Right atrium auricular region (tissue), 2 donors: ENCODE measurements around the gene TTC39A. TPM values are rescaled to one million over a fixed set of nuclear protein-coding genes. Genes with fewer than 3 reads are reported as not detected.

Source experiments
- DNase-seq: peaks from one replicate; pipeline ENCODE4 v3.0.0-alpha.2; 2019; ENCODE audit warnings: low spot score
- H3K27ac ChIP-seq, 2 donors: fragments of 200-600 bp; sonication (generic); 1 replicate in 1 of 2; 2 replicates in 1 of 2; pipeline ENCODE4 v1.5.1; 2016 to 2019
- H3K27me3 ChIP-seq, 2 donors: fragments of 200-600 bp; sonication (generic); one replicate each; pipeline versions ENCODE4 v1.5.1 to v1.6.0; 2017 to 2019
- H3K36me3 ChIP-seq: fragments of 200-600 bp; sonication (generic); one replicate; pipeline ENCODE4 v1.5.1; 2016
- H3K4me1 ChIP-seq, 2 donors: fragments of 200-600 bp; sonication (generic); one replicate each; pipeline versions ENCODE4 v1.5.1 to v1.6.0; 2017 to 2019
- H3K4me3 ChIP-seq, 2 donors: fragments of 200-600 bp; sonication (generic); 1 replicate in 1 of 2; 2 replicates in 1 of 2; pipeline ENCODE4 v1.5.1; 2017 to 2019; ENCODE audit warnings: mild to moderate bottlenecking in 1 of 2, moderate library complexity in 1 of 2
- H3K9me3 ChIP-seq, 2 donors: fragments of 200-600 bp; sonication (generic); one replicate each; pipeline ENCODE4 v1.5.1; 2019
- total RNA-seq, 2 donors: library from RNA; depleted of rRNA; stranded (reverse); fragments of >200 nt; gene quantifications; one replicate each; pipeline ENCODE4 v1.1.0, GENCODE V29; 2016
- TF ChIP-seq, protein P1 (sequence below), 2 donors: fragments of 200-600 bp; sonication (generic); IDR thresholded peaks; one replicate each; pipeline ENCODE4 v1.5.1; 2019; ENCODE audit warnings: antibody characterized with exemption in 2 of 2

The TTC39A gene
- total RNA-seq, 2 donors from 2014 or later: 14.9 to 33.7 TPM

DNA sequence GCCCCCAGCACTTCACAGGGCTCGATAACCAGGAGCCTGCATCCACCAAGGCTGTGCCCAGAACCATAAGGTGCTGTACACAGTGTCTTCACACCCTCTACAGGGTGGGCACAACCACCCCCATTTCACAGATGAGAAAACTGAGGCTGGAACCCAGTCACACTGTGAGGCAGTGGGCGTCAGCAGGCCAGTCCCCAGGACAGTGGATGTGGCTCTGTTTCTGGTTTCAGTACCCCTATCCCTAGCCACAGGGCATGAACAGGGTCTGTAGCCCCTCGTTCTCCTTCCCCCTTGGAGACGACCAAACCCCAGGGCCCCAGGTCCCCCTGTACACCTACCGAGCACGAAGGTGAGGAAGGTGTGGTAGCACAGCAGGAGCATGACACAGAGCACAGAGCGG lies 27.6 kb downstream of the TTC39A start:
- H3K36me3 ChIP-seq: no peaks in the 10 kb centered on the region
- TF ChIP-seq, protein P1, sequence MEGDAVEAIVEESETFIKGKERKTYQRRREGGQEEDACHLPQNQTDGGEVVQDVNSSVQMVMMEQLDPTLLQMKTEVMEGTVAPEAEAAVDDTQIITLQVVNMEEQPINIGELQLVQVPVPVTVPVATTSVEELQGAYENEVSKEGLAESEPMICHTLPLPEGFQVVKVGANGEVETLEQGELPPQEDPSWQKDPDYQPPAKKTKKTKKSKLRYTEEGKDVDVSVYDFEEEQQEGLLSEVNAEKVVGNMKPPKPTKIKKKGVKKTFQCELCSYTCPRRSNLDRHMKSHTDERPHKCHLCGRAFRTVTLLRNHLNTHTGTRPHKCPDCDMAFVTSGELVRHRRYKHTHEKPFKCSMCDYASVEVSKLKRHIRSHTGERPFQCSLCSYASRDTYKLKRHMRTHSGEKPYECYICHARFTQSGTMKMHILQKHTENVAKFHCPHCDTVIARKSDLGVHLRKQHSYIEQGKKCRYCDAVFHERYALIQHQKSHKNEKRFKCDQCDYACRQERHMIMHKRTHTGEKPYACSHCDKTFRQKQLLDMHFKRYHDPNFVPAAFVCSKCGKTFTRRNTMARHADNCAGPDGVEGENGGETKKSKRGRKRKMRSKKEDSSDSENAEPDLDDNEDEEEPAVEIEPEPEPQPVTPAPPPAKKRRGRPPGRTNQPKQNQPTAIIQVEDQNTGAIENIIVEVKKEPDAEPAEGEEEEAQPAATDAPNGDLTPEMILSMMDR (IDR thresholded peaks at IDR 0.05): no peak
- DNase-seq: no peak
- no peaks in the 10 kb centered on the region for H3K9me3 ChIP-seq
- H3K4me3 ChIP-seq: no peak overlapping the region
- H3K27me3 ChIP-seq: no peaks in the 10 kb centered on the region
- H3K4me1 ChIP-seq: peaks cover 0 to under 1% of the 10 kb centered on the region in 2 donors
- no peak overlapping the region for H3K27ac ChIP-seq

DNA sequence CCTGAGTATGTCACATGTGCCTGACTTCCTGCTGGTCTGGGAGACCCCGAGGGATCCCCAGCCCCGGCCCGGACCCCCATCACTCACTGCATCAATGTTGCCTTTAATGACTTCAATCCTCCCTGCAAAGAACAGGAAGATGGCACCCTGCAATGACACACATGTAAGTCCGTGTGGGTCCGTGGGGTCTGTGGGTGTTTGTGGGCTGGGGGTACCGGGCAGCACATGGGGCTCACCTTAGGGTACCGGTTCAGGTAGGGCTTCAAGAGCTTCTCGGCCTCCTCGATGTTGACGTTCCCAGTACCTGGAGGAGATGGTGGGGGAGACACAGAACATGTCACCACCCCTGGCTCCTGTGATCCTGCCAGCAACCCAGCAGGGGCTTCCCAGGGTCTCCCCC lies 28.1 kb downstream of the TTC39A start:
- TF ChIP-seq, protein P1 (IDR thresholded peaks at IDR 0.05): no peak
- no peaks in the 10 kb centered on the region for H3K9me3 ChIP-seq
- no peak overlapping the region for H3K4me3 ChIP-seq
- H3K36me3 ChIP-seq: no peaks in the 10 kb centered on the region
- no peak for DNase-seq
- no peaks in the 10 kb centered on the region for H3K27me3 ChIP-seq
- no peak overlapping the region for H3K27ac ChIP-seq
- peaks cover 0 to 6% of the 10 kb centered on the region in 2 donors for H3K4me1 ChIP-seq

DNA sequence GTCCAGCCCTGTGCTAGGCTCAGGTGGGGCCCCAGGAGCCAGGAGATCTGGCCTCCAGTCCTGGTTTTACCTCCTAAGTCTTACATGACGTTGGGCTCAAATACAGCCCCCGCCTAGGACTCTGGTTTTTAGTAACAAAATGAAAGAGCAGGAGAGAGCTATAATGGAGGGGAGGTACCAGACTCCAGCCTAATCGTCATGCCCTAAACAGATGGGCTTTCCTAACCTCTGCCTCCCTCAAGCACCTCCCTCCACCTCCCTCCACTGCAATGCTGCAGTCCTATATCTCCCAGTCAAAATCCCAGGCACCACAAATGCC lies 28.6 kb downstream of the TTC39A start:
- Histone ChIP-seq H3K36me3 (no peaks in the 10 kb centered on the region), H3K27me3 (no peaks in the 10 kb centered on the region), H3K4me3 (no peak overlapping the region), H3K4me1 (peaks cover 0 to 10% of the 10 kb centered on the region in 2 donors), H3K9me3 (no peaks in the 10 kb centered on the region), H3K27ac (no peak overlapping the region)
- DNase-seq: no peak
- TF ChIP-seq, protein P1 (IDR thresholded peaks at IDR 0.05): no peak

DNA sequence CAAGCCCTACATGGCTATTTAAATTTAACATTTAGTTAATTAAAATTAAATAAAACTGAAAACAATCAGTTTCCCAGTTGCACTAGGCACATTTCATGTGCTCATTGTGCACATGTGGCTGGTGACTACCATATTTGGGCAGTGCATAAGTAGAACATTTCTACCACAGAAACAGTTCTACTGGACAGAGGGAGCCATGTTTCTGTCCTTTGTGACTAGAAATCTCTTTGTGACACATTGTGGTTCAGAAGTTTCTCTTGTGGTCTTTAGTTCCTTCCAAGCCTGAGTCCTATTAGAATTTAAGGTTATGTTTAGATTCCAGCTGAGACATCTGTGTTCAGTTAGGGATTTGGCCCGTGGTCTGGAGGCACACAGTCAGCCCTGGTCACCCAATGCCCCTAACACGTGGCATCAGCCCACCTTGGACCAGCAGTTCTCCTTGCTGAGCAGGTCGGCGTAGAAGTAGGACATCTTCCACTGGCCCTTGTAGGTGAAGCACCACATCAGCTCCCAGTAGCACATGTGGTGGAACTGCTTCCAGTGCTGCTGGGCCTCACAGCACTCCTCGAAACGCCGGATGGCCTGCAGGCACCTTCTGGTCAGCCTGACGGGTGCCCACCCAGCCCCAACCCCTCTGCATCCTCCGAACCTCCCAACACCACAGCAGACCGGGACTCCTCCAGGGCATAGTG lies 29.1 kb downstream of the TTC39A start:
- no peaks in the 10 kb centered on the region for H3K9me3 ChIP-seq
- no peaks in the 10 kb centered on the region for H3K36me3 ChIP-seq
- H3K4me1 ChIP-seq: peaks cover 0 to 15% of the 10 kb centered on the region in 2 donors
- no peak for DNase-seq
- no peak overlapping the region for H3K27ac ChIP-seq
- no peak overlapping the region for H3K4me3 ChIP-seq
- TF ChIP-seq, protein P1 (IDR thresholded peaks at IDR 0.05): no peak
- H3K27me3 ChIP-seq: no peaks in the 10 kb centered on the region

DNA sequence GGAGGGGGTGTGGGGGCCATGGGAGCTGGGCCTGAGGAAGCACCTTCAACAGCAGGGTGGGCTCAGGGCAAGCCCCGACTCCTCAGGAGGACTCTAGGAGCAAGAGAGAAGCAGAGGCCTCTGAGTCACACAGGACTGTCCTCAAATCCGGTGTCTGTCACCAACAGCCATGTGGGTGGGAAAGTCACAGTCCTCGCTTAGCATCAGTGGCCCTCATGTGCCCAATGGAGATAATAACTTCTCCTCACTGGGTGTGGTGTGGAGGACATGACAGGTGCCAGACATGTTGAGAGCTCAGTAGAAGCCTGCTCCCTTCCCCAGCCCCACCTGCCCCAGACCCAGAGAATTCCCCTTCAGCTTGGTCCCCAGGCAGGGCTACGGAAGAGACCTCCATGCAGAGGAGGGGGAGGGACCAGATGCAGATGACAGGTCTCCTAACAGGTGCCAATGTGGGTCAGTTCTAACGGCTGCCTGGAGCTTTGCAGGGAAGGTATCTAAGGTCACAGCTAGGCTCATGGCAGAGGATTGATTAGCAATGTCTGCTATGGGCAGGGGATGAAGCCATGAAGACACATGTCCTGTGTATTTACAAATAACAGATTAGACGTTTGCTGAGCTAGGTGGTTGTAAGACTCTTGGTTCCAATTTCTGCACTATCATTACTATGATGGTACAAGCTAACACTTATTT lies 30.2 kb downstream of the TTC39A start:
- Histone ChIP-seq H3K27me3 (no peaks in the 10 kb centered on the region), H3K27ac (no peak overlapping the region), H3K36me3 (no peaks in the 10 kb centered on the region), H3K4me3 (no peak overlapping the region), H3K9me3 (no peaks in the 10 kb centered on the region), H3K4me1 (peaks cover 0 to 16% of the 10 kb centered on the region in 2 donors)
- TF ChIP-seq, protein P1 (IDR thresholded peaks at IDR 0.05): no peak
- no peak for DNase-seq
